Panc1 (cell line): ENCODE results near the gene CCDC144A.
"Not testable (repeated sequence)": the region's sequence is repeated elsewhere in the genome, so short reads cannot be mapped to it uniquely, and the experiment has no call there.

ENCODE experiments used
- POLR2AphosphoS5 ChIP-seq: IDR thresholded peaks from 2 replicates; pipeline ENCODE4 v1.6.1; 2012; ENCODE audit warnings: mild to moderate bottlenecking, low read depth, low read length, moderate library complexity
- TCF7L2 ChIP-seq: IDR thresholded peaks from 2 replicates; pipeline ENCODE4 v1.6.1; 2011; ENCODE audit warnings: mild to moderate bottlenecking, low read depth, low read length, inconsistent platforms
- TF ChIP-seq, protein P1 (sequence below): fragments of 450-650 bp; IDR thresholded peaks from 2 replicates; pipeline ENCODE4 v1.5.1; 2017; ENCODE audit warnings: mild to moderate bottlenecking

DNA sequence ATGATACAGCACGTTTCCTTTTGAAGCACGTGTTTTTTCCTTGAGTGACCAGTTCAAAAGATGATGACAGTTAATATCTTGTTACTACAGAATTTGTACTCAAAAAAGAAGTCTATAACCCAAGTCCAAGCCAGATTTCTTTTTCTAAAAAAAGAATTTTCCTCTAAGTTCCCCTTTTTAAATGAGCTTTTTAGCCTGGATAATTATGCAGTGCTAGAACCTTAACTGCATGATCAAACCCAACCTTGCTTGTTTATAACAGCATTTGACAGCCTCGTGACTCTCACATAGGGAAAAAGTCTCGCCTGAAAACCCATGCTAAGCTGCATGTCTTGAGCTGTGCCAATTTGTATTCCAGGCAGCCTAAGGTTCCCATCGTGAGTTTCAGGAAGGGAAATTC, 104.2 kb downstream of the CCDC144A start:
- TF ChIP-seq, protein P1, sequence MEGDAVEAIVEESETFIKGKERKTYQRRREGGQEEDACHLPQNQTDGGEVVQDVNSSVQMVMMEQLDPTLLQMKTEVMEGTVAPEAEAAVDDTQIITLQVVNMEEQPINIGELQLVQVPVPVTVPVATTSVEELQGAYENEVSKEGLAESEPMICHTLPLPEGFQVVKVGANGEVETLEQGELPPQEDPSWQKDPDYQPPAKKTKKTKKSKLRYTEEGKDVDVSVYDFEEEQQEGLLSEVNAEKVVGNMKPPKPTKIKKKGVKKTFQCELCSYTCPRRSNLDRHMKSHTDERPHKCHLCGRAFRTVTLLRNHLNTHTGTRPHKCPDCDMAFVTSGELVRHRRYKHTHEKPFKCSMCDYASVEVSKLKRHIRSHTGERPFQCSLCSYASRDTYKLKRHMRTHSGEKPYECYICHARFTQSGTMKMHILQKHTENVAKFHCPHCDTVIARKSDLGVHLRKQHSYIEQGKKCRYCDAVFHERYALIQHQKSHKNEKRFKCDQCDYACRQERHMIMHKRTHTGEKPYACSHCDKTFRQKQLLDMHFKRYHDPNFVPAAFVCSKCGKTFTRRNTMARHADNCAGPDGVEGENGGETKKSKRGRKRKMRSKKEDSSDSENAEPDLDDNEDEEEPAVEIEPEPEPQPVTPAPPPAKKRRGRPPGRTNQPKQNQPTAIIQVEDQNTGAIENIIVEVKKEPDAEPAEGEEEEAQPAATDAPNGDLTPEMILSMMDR: not testable (repeated sequence)
- not testable (repeated sequence) for TF ChIP-seq TCF7L2, POLR2AphosphoS5
